H1 (cell line): Measurements from ENCODE around the gene EAF2. TPM values are rescaled to one million over a fixed set of nuclear protein-coding genes. Genes with fewer than 3 reads are reported as not detected.
A peak's percentile ranks its signal among the peaks of the same experiment; 100 is the strongest.

ENCODE experiments used
- CTCF ChIA-PET: fragments of 300-600 bp; sonication (Branson Sonifier 250); formaldehyde crosslinking; loops from one replicate; lab custom pipeline; 2021; ENCODE audit not compliant: partially characterized antibody; lab: Charles Lee
- POLR2A ChIA-PET: fragments of 300-600 bp; sonication (Branson Sonifier 250); formaldehyde crosslinking; loops from one replicate; lab custom pipeline; 2021; ENCODE audit warnings: inconsistent platforms; ENCODE audit not compliant: partially characterized antibody; lab: Charles Lee
- DNase-seq, 2 experiments: peaks; one replicate each; pipeline versions ENCODE4 v3.0.0 to v3.0.0-alpha.2; 2010 to 2022; ENCODE audit warnings: low spot score in 2 of 2, low read depth in 1 of 2, mixed read lengths in 1 of 2
- FAIRE-seq: peaks from 2 replicates; lab custom pipeline; 2011; peaks lifted over from hg19 to GRCh38; lab: Jason Lieb, UNC
- H2AFZ ChIP-seq: 2 replicates; pipeline ENCODE4 v1.8.1; 2012; ENCODE audit warnings: low read length, inconsistent platforms
- H2AK5ac ChIP-seq: 2 replicates; pipeline ENCODE4 v1.6.1; 2013; ENCODE audit warnings: low read depth, low read length
- H2BK120ac ChIP-seq: replicated peaks from 2 replicates; pipeline ENCODE3; 2013; ENCODE audit warnings: low read depth, low read length, inconsistent platforms
- H2BK12ac ChIP-seq: 2 replicates; pipeline ENCODE4 v1.6.1; 2013; ENCODE audit warnings: low read depth, low read length
- H2BK15ac ChIP-seq: 2 replicates; pipeline ENCODE4 v1.6.1; 2013; ENCODE audit warnings: low read length
- H2BK20ac ChIP-seq: 2 replicates; pipeline ENCODE4 v1.6.1; 2013; ENCODE audit warnings: low read length
- H2BK5ac ChIP-seq: 2 replicates; pipeline ENCODE4 v1.6.1; 2013; ENCODE audit warnings: low read depth, low read length
- H3K14ac ChIP-seq: 2 replicates; pipeline ENCODE4 v1.6.1; 2013; ENCODE audit warnings: inconsistent platforms; ENCODE audit not compliant: insufficient read length
- H3K18ac ChIP-seq: 2 replicates; pipeline ENCODE4 v1.6.1; 2013; ENCODE audit warnings: low read length; ENCODE audit errors: extremely low read depth
- H3K23ac ChIP-seq: 2 replicates; pipeline ENCODE4 v1.6.1; 2013; ENCODE audit warnings: inconsistent platforms; ENCODE audit not compliant: insufficient read length
- H3K23me2 ChIP-seq: 2 replicates; pipeline ENCODE4 v1.6.1; 2013; ENCODE audit warnings: low read depth, low read length
- H3K27ac ChIP-seq: 2 replicates; pipeline ENCODE4 v1.6.1; 2011; ENCODE audit warnings: low read depth, low read length, inconsistent platforms
- H3K27me3 ChIP-seq, 4 experiments: replicated peaks in 1 of 4; 1 replicate in 1 of 4; 2 replicates in 3 of 4; pipeline versions ENCODE4 v1.6.1 to v1.8.1; 2011 to 2013; ENCODE audit warnings: low read length in 3 of 4, mild to moderate bottlenecking in 3 of 4, inconsistent platforms in 2 of 4, mixed read lengths in 2 of 4, moderate library complexity in 1 of 4; ENCODE audit not compliant: control insufficient read depth in 3 of 4, insufficient read depth in 3 of 4; ENCODE audit errors: extremely low read depth in 1 of 4
- H3K36me3 ChIP-seq, 4 experiments: 2 replicates each; pipeline versions ENCODE4 v1.6.1 to v1.8.1; 2011 to 2013; ENCODE audit warnings: mild to moderate bottlenecking in 4 of 4, low read length in 3 of 4, moderate library complexity in 2 of 4, control low read depth in 1 of 4, inconsistent platforms in 1 of 4; ENCODE audit not compliant: insufficient read depth in 4 of 4, control insufficient read depth in 2 of 4
- H3K4ac ChIP-seq: replicated peaks from 2 replicates; pipeline ENCODE3; 2013; ENCODE audit warnings: low read length, low read depth, mixed read lengths, inconsistent platforms; ENCODE audit not compliant: insufficient read length
- H3K4me1 ChIP-seq, 4 experiments: replicated peaks in 1 of 4; 1 replicate in 1 of 4; 2 replicates in 3 of 4; pipeline versions ENCODE4 v1.6.1 to v1.8.1; 2011 to 2013; ENCODE audit warnings: low read length in 3 of 4, inconsistent platforms in 2 of 4, mixed read lengths in 1 of 4; ENCODE audit not compliant: insufficient read depth in 4 of 4, control insufficient read depth in 3 of 4
- H3K4me2 ChIP-seq, 2 experiments: 2 replicates each; pipeline versions ENCODE4 v1.6.1 to v1.8.1; 2011 to 2013; ENCODE audit warnings: low read depth in 2 of 2, low read length in 2 of 2, control low read depth in 1 of 2, inconsistent platforms in 1 of 2, mild to moderate bottlenecking in 1 of 2; ENCODE audit not compliant: insufficient read depth in 1 of 2
- H3K4me3 ChIP-seq, 4 experiments: fragments of 200-600, 300-600 bp in 1 of 4; sonication (generic), shearing (Covaris generic), sonication (Bioruptor Twin) in 1 of 4; 2 replicates each; pipeline versions ENCODE4 v1.5.1 to v1.8.1; 2011 to 2016; ENCODE audit warnings: low read length in 4 of 4, low read depth in 3 of 4, control low read depth in 2 of 4, inconsistent platforms in 2 of 4, mild to moderate bottlenecking in 2 of 4, mixed read lengths in 1 of 4, moderate library complexity in 1 of 4; ENCODE audit not compliant: insufficient read depth in 2 of 4; ENCODE audit errors: extremely low read depth in 1 of 4
- H3K56ac ChIP-seq: replicated peaks from 2 replicates; pipeline ENCODE3; 2013; ENCODE audit warnings: low read depth, mild to moderate bottlenecking, mixed read lengths, low read length, inconsistent platforms; ENCODE audit not compliant: insufficient read length
- H3K79me1 ChIP-seq: 2 replicates; pipeline ENCODE4 v1.6.1; 2013; ENCODE audit warnings: low read depth, low read length, control low read depth
- H3K79me2 ChIP-seq, 2 experiments: 2 replicates each; pipeline versions ENCODE4 v1.6.1 to v1.8.1; 2012 to 2013; ENCODE audit warnings: low read length in 2 of 2, mild to moderate bottlenecking in 2 of 2, inconsistent platforms in 1 of 2; ENCODE audit not compliant: insufficient read depth in 2 of 2, control insufficient read depth in 1 of 2
- H3K9ac ChIP-seq, 4 experiments: replicated peaks in 1 of 4; 1 replicate in 1 of 4; 2 replicates in 3 of 4; pipeline versions ENCODE4 v1.6.1 to v1.8.1; 2011 to 2013; ENCODE audit warnings: low read depth in 3 of 4, low read length in 3 of 4, control low read depth in 2 of 4, mild to moderate bottlenecking in 2 of 4, moderate library complexity in 2 of 4, inconsistent platforms in 1 of 4; ENCODE audit errors: extremely low read depth in 1 of 4
- H3K9me3 ChIP-seq, 2 experiments: 2 replicates each; pipeline versions ENCODE4 v1.6.1 to v1.8.1; 2012 to 2013; ENCODE audit warnings: mild to moderate bottlenecking in 2 of 2, moderate library complexity in 2 of 2, control low read depth in 1 of 2, inconsistent platforms in 1 of 2, low read depth in 1 of 2, low read length in 1 of 2, mixed read lengths in 1 of 2; ENCODE audit not compliant: insufficient read depth in 2 of 2
- H4K20me1 ChIP-seq, 2 experiments: replicated peaks in 1 of 2; 2 replicates each; pipeline versions ENCODE3 to v1.8.1; 2011 to 2013; ENCODE audit warnings: inconsistent platforms in 2 of 2, low read length in 2 of 2, mild to moderate bottlenecking in 1 of 2; ENCODE audit not compliant: insufficient read depth in 2 of 2, control insufficient read depth in 1 of 2
- H4K5ac ChIP-seq: 2 replicates; pipeline ENCODE4 v1.6.1; 2013; ENCODE audit warnings: low read length, low read depth, mixed read lengths, inconsistent platforms; ENCODE audit not compliant: insufficient read length
- H4K8ac ChIP-seq: 2 replicates; pipeline ENCODE4 v1.8.0; 2013; ENCODE audit warnings: mild to moderate bottlenecking, moderate library complexity, low read length, inconsistent platforms; ENCODE audit not compliant: insufficient read depth; ENCODE audit errors: extremely low read depth
- H4K91ac ChIP-seq: replicated peaks from 2 replicates; pipeline ENCODE3; 2013; ENCODE audit warnings: low read length, mixed read lengths, inconsistent platforms; ENCODE audit not compliant: insufficient read length
- EGR1 ChIP-seq: IDR thresholded peaks from 2 replicates; pipeline ENCODE4 v1.6.1; 2011; ENCODE audit warnings: low read depth, low read length, borderline replicate concordance
- POLR2A ChIP-seq, 2 experiments: IDR thresholded peaks; 1 replicate in 1 of 2; 2 replicates in 1 of 2; pipeline ENCODE4 v1.6.1; 2011; ENCODE audit warnings: low read depth in 2 of 2, low read length in 2 of 2, mild to moderate bottlenecking in 2 of 2; ENCODE audit errors: control extremely low read depth in 1 of 2
- TEAD4 ChIP-seq: IDR thresholded peaks from 2 replicates; pipeline ENCODE4 v1.6.1; 2012; ENCODE audit warnings: low read depth, low read length, inconsistent platforms, mixed read lengths
- WGBS, 2 experiments: shearing (Covaris generic) in 1 of 2; methylation state at CpG; one replicate each; pipeline versions ENCODE4 v1.1.6 to v1.1.7; 2013 to 2015; ENCODE audit warnings: low lambda C conversion rate in 2 of 2, mixed read lengths in 2 of 2, inconsistent platforms in 1 of 2, low coverage in 1 of 2, missing lambda C conversion rate in 1 of 2; ENCODE audit not compliant: insufficient replicate concordance in 2 of 2, insufficient coverage in 1 of 2, insufficient read length in 1 of 2; ENCODE audit errors: extremely low coverage in 1 of 2, missing lambda C conversion rate in 1 of 2; 5-methylcytosine and 5-hydroxymethylcytosine counted together
- polyA plus RNA-seq, 7 experiments: library from polyadenylated mRNA; depleted of rRNA in 3 of 7; stranded (reverse) in 5 of 7; unstranded in 2 of 7; fragments of >200 nt in 5 of 7; fragments of 200-250 nt in 2 of 7; gene quantifications; 1 replicate in 5 of 7; 2 replicates in 1 of 7; 4 replicates in 1 of 7; pipeline versions ENCODE4 v1.2.1 to v1.2.3, GENCODE V29; 2011 to 2013; ENCODE audit warnings: missing spikeins in 2 of 7, mixed read lengths in 2 of 7
- total RNA-seq: library from RNA; stranded (reverse); fragmentation: NEBNext Ultra II Directional; extraction: Animal tissue kit (Norgen Biotek cat#: 25700); gene quantifications from 2 replicates; pipeline ENCODE4 v1.2.1, GENCODE V29; 2021

The EAF2 gene
- total and polyA plus RNA-seq, 2 of the 8 experiments (the other 6 are each of a cell fraction or from before 2014, with no cell fraction given), result 3.6 to 6.6 TPM

DNA sequence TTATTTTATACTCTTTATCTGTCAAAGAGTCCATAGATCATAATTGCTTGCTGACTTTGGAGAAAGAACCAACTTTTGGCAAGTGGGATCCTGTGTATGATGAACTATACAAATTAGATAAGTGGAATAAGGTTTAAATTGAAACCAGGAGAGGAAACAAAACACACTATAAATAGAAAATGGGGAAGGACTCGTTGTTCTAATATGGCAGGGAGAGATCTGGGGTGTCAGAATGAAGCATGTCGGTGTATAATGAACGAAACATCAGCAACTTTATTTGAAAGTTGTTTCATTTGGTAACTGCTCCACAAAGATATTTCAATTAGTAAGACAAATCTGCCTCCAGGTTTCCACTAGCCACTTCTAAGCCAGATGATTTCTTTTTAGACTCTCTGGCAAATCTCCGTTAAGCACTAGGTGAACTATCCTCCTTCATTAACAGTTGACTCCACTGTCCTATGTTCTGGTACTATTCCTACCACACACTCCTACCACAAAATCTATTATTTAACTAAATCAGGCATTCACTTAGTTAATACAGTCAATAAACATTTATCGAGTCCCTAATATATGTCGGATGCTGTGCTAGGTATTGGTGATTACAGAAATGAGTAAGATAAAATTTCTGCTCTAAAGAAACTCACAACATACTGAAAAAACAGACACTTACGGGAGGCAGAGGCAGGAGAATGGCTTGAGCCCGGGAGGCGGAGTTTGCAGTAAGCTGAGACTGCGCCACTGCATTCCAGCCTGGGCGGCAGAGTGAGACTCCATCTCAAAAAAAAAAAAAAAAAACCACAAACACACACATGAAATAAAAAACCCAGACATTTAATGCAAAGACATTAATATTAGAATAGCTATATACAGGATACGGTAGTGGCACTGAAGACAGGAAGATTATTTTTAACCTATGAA is 79.3 kb downstream of the EAF2 start:
- H3K18ac ChIP-seq, result no peak overlapping the region
- CTCF ChIA-PET, result interaction anchor here (0.6 to 1.4 kb wide), 3 partner anchors 20 to 615 kb away, joined by 3 to 4 read pairs (median 4); partner anchors contain the start of gene SLC15A2
- FAIRE-seq (no peak), DNase-seq (no peak)
- no peak overlapping the region for H2AFZ ChIP-seq
- no peak overlapping the region for H3K27ac ChIP-seq
- H3K4me1 ChIP-seq, result no peaks in the 10 kb centered on the region
- no peak overlapping the region for H2BK5ac ChIP-seq
- H3K79me1 ChIP-seq, result no peaks in the 10 kb centered on the region
- H3K4ac ChIP-seq, result no peak overlapping the region
- no peak overlapping the region for H3K4me2 ChIP-seq
- no peak overlapping the region for H3K14ac ChIP-seq
- no peaks in the 10 kb centered on the region for H3K27me3 ChIP-seq
- POLR2A ChIA-PET, result interaction anchor here (0.5 kb wide), 1 partner anchor 16 kb away, joined by 3 read pairs; no protein-coding TSS in a partner anchor
- H2BK15ac ChIP-seq, result no peak overlapping the region
- H4K91ac ChIP-seq, result no peak overlapping the region
- H3K23ac ChIP-seq, result no peak overlapping the region
- WGBS, 2 experiments, result 74% methylated on average over 12 of the region's 12 CpGs; no CpG with 5 or more reads in 1 of the 2 experiments
- no peak overlapping the region for H3K9ac ChIP-seq
- H4K5ac ChIP-seq, result no peak overlapping the region
- H3K23me2 ChIP-seq, result no peaks in the 10 kb centered on the region
- no peak overlapping the region for H4K8ac ChIP-seq
- no peak overlapping the region for H3K56ac ChIP-seq
- no peaks in the 10 kb centered on the region for H3K79me2 ChIP-seq
- H4K20me1 ChIP-seq, result no peaks in the 10 kb centered on the region
- no peak overlapping the region for H3K4me3 ChIP-seq
- H3K36me3 ChIP-seq, result no peaks in the 10 kb centered on the region
- H3K9me3 ChIP-seq, result no peaks in the 10 kb centered on the region
- H2BK12ac ChIP-seq, result no peak overlapping the region
- H2BK120ac ChIP-seq, result no peak overlapping the region
- no peak overlapping the region for H2BK20ac ChIP-seq
- H2AK5ac ChIP-seq, result no peak overlapping the region
- TF ChIP-seq TEAD4, result 0 out of 2 replicates have a peak, but pooled peaks have one; percentile 43
- no peak for TF ChIP-seq EGR1
- no peak for TF ChIP-seq POLR2A (IDR thresholded peaks at IDR 0.05; ENCODE audit: control extremely low read depth in 1 of 2, low read depth in 2 of 2, low read length in 2 of 2)
